ENCODE measurements around the gene TXNDC2.
"Not testable (repeated sequence)": the region's sequence is repeated elsewhere in the genome, so short reads cannot be mapped to it uniquely, and the experiment has no call there.

The TXNDC2 gene

GRCh38 chr18:9884090-9884489 lies 1.7 kb upstream of the TXNDC2 start:
- in situ Hi-C loops (cut with MboI; ENCODE audit: low sequenced_read_pairs), result no loop called here

GRCh38 chr18:9884532-9885140 lies 1.1 kb upstream of the TXNDC2 start:
- in situ Hi-C loops (cut with MboI; ENCODE audit: low sequenced_read_pairs), result no loop called here

- in situ Hi-C loops (cut with MboI; ENCODE audit: low sequenced_read_pairs), result no loop called here
Observed at GRCh38 chr18:9886005-9886348, 204 bp downstream of the TXNDC2 start.

GRCh38 chr18:9887992-9888391 lies 2.2 kb downstream of the TXNDC2 start:
- in situ Hi-C loops (cut with MboI; ENCODE audit: low sequenced_read_pairs), result no loop called here

GRCh38 chr18:9890196-9890595 lies 4.4 kb downstream of the TXNDC2 start:
- in situ Hi-C loops (cut with MboI; ENCODE audit: low sequenced_read_pairs), result no loop called here

- in situ Hi-C loops (cut with MboI; ENCODE audit: low sequenced_read_pairs), result no loop called here
Observed at GRCh38 chr18:9890957-9891356, 5.2 kb downstream of the TXNDC2 start.

GRCh38 chr18:9891515-9891914 lies 5.7 kb downstream of the TXNDC2 start:
- in situ Hi-C loops (cut with MboI; ENCODE audit: low sequenced_read_pairs), result not testable (repeated sequence)

- in situ Hi-C loops (cut with MboI; ENCODE audit: low sequenced_read_pairs), result no loop called here
Observed at GRCh38 chr18:9894454-9895068, 8.8 kb downstream of the TXNDC2 start.

- in situ Hi-C loops (cut with MboI; ENCODE audit: low sequenced_read_pairs), result no loop called here
Observed at GRCh38 chr18:9897129-9897528, 11.4 kb downstream of the TXNDC2 start.

- in situ Hi-C loops (cut with MboI; ENCODE audit: low sequenced_read_pairs), result not testable (repeated sequence)
Observed at GRCh38 chr18:9897787-9898291, 12.1 kb downstream of the TXNDC2 start.

GRCh38 chr18:9898792-9899549 lies 13.2 kb downstream of the TXNDC2 start:
- in situ Hi-C loops (cut with MboI; ENCODE audit: low sequenced_read_pairs), result no loop called here

- in situ Hi-C loops (cut with MboI; ENCODE audit: low sequenced_read_pairs), result not testable (repeated sequence)
Observed at GRCh38 chr18:9899550-9899930, 13.8 kb downstream of the TXNDC2 start.

- in situ Hi-C loops (cut with MboI; ENCODE audit: low sequenced_read_pairs), result no loop called here
Observed at GRCh38 chr18:9900699-9901098, 14.9 kb downstream of the TXNDC2 start.

GRCh38 chr18:9901377-9901776 lies 15.6 kb downstream of the TXNDC2 start:
- in situ Hi-C loops (cut with MboI; ENCODE audit: low sequenced_read_pairs), result no loop called here

GRCh38 chr18:9902264-9902663 lies 16.5 kb downstream of the TXNDC2 start:
- in situ Hi-C loops (cut with MboI; ENCODE audit: low sequenced_read_pairs), result not testable (repeated sequence)

GRCh38 chr18:9902832-9903231 lies 17.1 kb downstream of the TXNDC2 start:
- in situ Hi-C loops (cut with MboI; ENCODE audit: low sequenced_read_pairs), result no loop called here

- in situ Hi-C loops (cut with MboI; ENCODE audit: low sequenced_read_pairs), result no loop called here
Observed at GRCh38 chr18:9905401-9905922, 19.7 kb downstream of the TXNDC2 start.

GRCh38 chr18:9906481-9906880 lies 20.7 kb downstream of the TXNDC2 start:
- in situ Hi-C loops (cut with MboI; ENCODE audit: low sequenced_read_pairs), result no loop called here

- in situ Hi-C loops (cut with MboI; ENCODE audit: low sequenced_read_pairs), result no loop called here
Observed at GRCh38 chr18:9907867-9908266, 22.1 kb downstream of the TXNDC2 start.

- in situ Hi-C loops (cut with MboI; ENCODE audit: low sequenced_read_pairs), result no loop called here
Observed at GRCh38 chr18:9910071-9910470, 24.3 kb downstream of the TXNDC2 start.

GRCh38 chr18:9910661-9911060 lies 24.9 kb downstream of the TXNDC2 start:
- in situ Hi-C loops (cut with MboI; ENCODE audit: low sequenced_read_pairs), result no loop called here

- in situ Hi-C loops (cut with MboI; ENCODE audit: low sequenced_read_pairs), result no loop called here
Observed at GRCh38 chr18:9911226-9911625, 25.5 kb downstream of the TXNDC2 start.
